Activated CD4-positive, alpha-beta T cell treated with anti-CD3 and anti-CD28 coated beads, Interleukin-2, Interleukin-6, amounts not matched to agents 100 ng/mL and 50 ng/mL, durations not matched to agents 16 hours and 8 hours (primary cell): ENCODE results near the gene ENPEP.
"Not testable (repeated sequence)": the region's sequence is repeated elsewhere in the genome, so short reads cannot be mapped to it uniquely, and the experiment has no call there.

Source experiments
- DNase-seq: peaks from one replicate; pipeline ENCODE4 v3.0.0-alpha.2; 2020

ENPEP gene

GRCh38 chr4:110475881-110476818, at the start of gene ENPEP:
TSS of gene ENPEP (plus strand) at chr4:110476155. CDS start at chr4:110476415, 260 bp downstream.
- no peak for DNase-seq

GRCh38 chr4:110431805-110432204, 44.1 kb upstream of the ENPEP start:
- not testable (repeated sequence) for DNase-seq

- DNase-seq, result not testable (repeated sequence)
Measured at GRCh38 chr4:110437292-110437691, 38.7 kb upstream of the ENPEP start.

- not testable (repeated sequence) for DNase-seq
Measured at GRCh38 chr4:110439209-110439608, 36.7 kb upstream of the ENPEP start.

GRCh38 chr4:110442309-110442708, 33.6 kb upstream of the ENPEP start:
- DNase-seq, result peak; percentile 0

- no peak for DNase-seq
Measured at GRCh38 chr4:110442788-110443187, 33.2 kb upstream of the ENPEP start.

GRCh38 chr4:110449947-110450346, 26.0 kb upstream of the ENPEP start:
- DNase-seq, result no peak

- DNase-seq, result no peak
Measured at GRCh38 chr4:110452546-110452945, 23.4 kb upstream of the ENPEP start.

- no peak for DNase-seq
Measured at GRCh38 chr4:110454441-110454840, 21.5 kb upstream of the ENPEP start.

GRCh38 chr4:110458494-110459266, 17.3 kb upstream of the ENPEP start:
- no peak for DNase-seq

GRCh38 chr4:110460074-110460746, 15.7 kb upstream of the ENPEP start:
- DNase-seq, result no peak

- no peak for DNase-seq
Measured at GRCh38 chr4:110467400-110467799, 8.6 kb upstream of the ENPEP start.

- DNase-seq, result no peak
Measured at GRCh38 chr4:110472583-110473329, 3.2 kb upstream of the ENPEP start.

- DNase-seq, result no peak
Measured at GRCh38 chr4:110474481-110474880, 1.5 kb upstream of the ENPEP start.

GRCh38 chr4:110475080-110475479, 875 bp upstream of the ENPEP start:
- DNase-seq, result not testable (repeated sequence)

- no peak for DNase-seq
Measured at GRCh38 chr4:110477836-110478235, 1.9 kb downstream of the ENPEP start.

- DNase-seq, result no peak
Measured at GRCh38 chr4:110480031-110480549, 4.1 kb downstream of the ENPEP start.

GRCh38 chr4:110480746-110481271, 4.9 kb downstream of the ENPEP start:
- no peak for DNase-seq

- DNase-seq, result no peak
Measured at GRCh38 chr4:110483516-110483915, 7.6 kb downstream of the ENPEP start.

GRCh38 chr4:110484029-110484428, 8.1 kb downstream of the ENPEP start:
- DNase-seq, result no peak

GRCh38 chr4:110484767-110485166, 8.8 kb downstream of the ENPEP start:
- DNase-seq, result peak; percentile 1

- no peak for DNase-seq
Measured at GRCh38 chr4:110485452-110485851, 9.5 kb downstream of the ENPEP start.
